ENCODE data around the gene ADCY1. TPM values are rescaled to one million over a fixed set of nuclear protein-coding genes. Genes with fewer than 3 reads are reported as not detected.

Gene ADCY1
- total and polyA plus RNA-seq, 2 experiments from 2014 or later = 15.6 to 22.9 TPM

DNA sequence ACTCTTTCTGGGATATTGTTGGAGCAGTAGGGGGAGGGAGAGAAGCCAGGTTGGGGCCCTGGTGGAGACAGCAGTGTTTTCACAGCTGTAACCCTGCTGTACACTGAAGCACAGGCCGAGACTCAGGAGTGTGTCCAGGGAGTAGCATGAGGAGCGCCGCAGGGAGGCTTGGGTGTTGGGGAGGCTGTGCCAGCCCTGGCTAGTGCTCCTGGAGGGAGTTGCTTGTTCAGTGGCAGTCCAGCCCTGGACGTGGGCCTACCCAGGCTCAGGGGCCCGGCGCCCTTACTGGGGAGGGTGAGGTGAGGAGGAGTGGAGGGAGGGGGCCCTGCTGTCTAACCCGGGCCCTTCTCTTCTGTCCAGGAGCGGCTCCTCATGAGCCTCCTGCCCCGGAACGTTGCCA lies 35.9 kb downstream of the ADCY1 start:
- no peaks in the 10 kb centered on the region for H3K27me3 ChIP-seq
- TF ChIP-seq, protein P1, sequence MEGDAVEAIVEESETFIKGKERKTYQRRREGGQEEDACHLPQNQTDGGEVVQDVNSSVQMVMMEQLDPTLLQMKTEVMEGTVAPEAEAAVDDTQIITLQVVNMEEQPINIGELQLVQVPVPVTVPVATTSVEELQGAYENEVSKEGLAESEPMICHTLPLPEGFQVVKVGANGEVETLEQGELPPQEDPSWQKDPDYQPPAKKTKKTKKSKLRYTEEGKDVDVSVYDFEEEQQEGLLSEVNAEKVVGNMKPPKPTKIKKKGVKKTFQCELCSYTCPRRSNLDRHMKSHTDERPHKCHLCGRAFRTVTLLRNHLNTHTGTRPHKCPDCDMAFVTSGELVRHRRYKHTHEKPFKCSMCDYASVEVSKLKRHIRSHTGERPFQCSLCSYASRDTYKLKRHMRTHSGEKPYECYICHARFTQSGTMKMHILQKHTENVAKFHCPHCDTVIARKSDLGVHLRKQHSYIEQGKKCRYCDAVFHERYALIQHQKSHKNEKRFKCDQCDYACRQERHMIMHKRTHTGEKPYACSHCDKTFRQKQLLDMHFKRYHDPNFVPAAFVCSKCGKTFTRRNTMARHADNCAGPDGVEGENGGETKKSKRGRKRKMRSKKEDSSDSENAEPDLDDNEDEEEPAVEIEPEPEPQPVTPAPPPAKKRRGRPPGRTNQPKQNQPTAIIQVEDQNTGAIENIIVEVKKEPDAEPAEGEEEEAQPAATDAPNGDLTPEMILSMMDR (IDR thresholded peaks at IDR 0.05; ENCODE audit: low read depth, low read length) = no peak
- no peaks in the 10 kb centered on the region for H3K36me3 ChIP-seq
- no peak for DNase-seq (ENCODE audit: low read depth in 1 of 2, low spot score in 1 of 2)
- no peak overlapping the region for H3K4me3 ChIP-seq
- no peaks in the 10 kb centered on the region for H3K4me1 ChIP-seq (ENCODE audit: low read depth)
- H3K27ac ChIP-seq = no peak overlapping the region
- no peaks in the 10 kb centered on the region for H3K9me3 ChIP-seq (ENCODE audit: low read depth)

DNA sequence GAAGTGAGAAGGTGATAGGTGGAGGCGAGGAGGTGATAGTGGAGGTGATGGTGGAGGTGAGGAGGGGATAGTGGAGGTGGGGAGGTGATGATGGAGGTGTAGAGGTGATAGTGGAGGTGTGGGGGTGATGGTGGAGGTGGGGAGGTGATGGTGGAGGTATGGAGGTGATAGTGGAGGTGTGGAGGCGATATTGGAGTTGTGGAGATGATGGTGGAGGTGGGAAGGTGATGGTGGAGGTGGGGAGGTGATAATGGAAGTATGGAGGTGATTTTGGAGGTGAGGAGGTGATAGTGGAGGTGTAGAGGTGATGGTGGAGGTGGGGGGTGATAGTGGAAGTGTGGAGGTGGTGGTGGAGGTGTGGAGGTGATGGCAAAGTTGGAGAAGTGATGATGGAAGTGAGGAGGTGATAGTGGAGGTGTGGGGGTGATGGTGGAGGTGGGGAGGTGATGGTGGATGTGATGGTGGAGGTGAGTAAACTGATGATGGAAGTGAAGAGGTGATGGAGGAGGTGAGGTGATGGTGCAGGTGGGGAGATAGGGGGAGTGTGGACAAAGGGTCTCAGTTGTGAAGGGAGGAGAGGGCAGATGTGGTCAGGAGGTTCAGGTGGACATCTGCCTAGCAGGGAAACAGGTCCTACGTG lies 36.6 kb downstream of the ADCY1 start:
- no peaks in the 10 kb centered on the region for H3K36me3 ChIP-seq
- H3K4me1 ChIP-seq (ENCODE audit: low read depth) = no peaks in the 10 kb centered on the region
- no peaks in the 10 kb centered on the region for H3K27me3 ChIP-seq
- H3K4me3 ChIP-seq = no peak overlapping the region
- TF ChIP-seq, protein P1 (IDR thresholded peaks at IDR 0.05; ENCODE audit: low read depth, low read length) = no peak
- DNase-seq (ENCODE audit: low read depth in 1 of 2, low spot score in 1 of 2) = no peak
- no peaks in the 10 kb centered on the region for H3K9me3 ChIP-seq (ENCODE audit: low read depth)
- H3K27ac ChIP-seq = no peak overlapping the region

DNA sequence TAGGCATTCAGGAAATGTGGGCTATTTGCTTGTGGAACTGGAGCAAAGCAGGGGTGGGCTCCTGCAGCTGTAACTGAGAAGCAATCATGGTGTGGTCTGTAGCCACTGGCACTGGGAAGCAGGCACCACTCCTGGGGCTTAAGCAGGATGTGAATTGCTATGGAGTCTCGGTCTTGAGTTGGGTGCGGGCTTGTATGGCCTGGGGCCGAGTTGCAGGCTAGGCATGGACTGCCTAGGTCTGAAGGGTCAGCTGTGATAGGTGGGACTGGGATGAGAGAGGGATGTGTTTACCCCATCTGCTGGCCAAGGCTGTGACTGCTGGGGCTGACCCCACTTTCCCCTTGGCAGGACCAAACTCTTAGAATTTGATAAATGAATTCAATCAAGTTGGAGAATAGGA lies 43.0 kb downstream of the ADCY1 start:
- Histone ChIP-seq H3K27me3 (no peaks in the 10 kb centered on the region), H3K27ac (no peak overlapping the region), H3K4me3 (no peak overlapping the region), H3K9me3 (ENCODE audit: low read depth) (no peaks in the 10 kb centered on the region), H3K36me3 (no peaks in the 10 kb centered on the region), H3K4me1 (ENCODE audit: low read depth) (no peaks in the 10 kb centered on the region)
- no peak for DNase-seq (ENCODE audit: low read depth in 1 of 2, low spot score in 1 of 2)
- TF ChIP-seq, protein P1 (IDR thresholded peaks at IDR 0.05; ENCODE audit: low read depth, low read length) = no peak

DNA sequence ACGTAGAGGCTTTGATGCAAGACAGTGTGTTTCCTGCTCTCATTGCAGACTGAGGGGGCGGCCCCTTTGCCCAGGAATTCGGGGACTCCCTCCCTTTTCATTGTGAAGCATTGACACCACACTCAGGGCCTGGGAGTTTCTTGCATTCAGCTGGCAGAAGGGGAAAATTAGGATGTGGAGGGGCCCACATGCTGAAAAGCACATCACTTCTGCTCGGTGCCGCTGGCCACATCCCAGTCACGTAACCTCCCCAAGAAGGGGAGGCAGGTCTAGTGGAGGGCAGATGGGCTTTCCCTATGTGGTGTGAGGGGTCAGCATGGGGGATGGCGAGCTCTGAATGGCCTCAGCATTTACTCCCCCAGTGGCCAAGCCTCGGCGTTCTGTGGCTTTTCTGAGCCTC lies 47.9 kb downstream of the ADCY1 start:
- Histone ChIP-seq H3K4me1 (ENCODE audit: low read depth) (no peaks in the 10 kb centered on the region), H3K4me3 (no peak overlapping the region), H3K9me3 (ENCODE audit: low read depth) (no peaks in the 10 kb centered on the region), H3K27me3 (no peaks in the 10 kb centered on the region), H3K27ac (no peak overlapping the region), H3K36me3 (no peaks in the 10 kb centered on the region)
- no peak for DNase-seq (ENCODE audit: low read depth in 1 of 2, low spot score in 1 of 2)
- TF ChIP-seq, protein P1 (IDR thresholded peaks at IDR 0.05; ENCODE audit: low read depth, low read length) = no peak

DNA sequence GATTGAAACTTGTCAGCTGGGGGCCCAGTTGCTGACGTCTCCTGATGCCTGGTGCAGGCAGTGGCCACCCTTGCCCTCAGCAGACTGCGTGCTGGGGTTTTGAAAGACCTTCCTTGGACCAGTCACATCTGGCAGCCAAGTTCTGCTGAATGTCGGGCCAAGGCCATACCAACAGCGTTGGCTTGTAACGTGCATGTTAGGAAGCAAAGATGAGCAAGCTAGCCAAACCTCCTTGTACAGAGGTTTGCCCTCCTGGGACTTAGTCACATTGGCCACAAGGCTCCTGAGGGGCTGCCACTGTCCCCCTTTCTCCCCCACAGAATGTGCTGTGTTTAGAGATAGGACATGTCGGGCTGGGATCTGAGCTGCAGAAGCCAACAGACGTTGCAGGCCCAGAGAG lies 49.0 kb downstream of the ADCY1 start:
- TF ChIP-seq, protein P1 (IDR thresholded peaks at IDR 0.05; ENCODE audit: low read depth, low read length) = no peak

More for the DNA sequence above, 49.0 kb downstream of the ADCY1 start:
- no peak for DNase-seq (ENCODE audit: low read depth in 1 of 2, low spot score in 1 of 2)
- H3K27ac ChIP-seq = no peak overlapping the region
- no peaks in the 10 kb centered on the region for H3K4me1 ChIP-seq (ENCODE audit: low read depth)
- no peaks in the 10 kb centered on the region for H3K36me3 ChIP-seq
- no peaks in the 10 kb centered on the region for H3K9me3 ChIP-seq (ENCODE audit: low read depth)
- H3K27me3 ChIP-seq = no peaks in the 10 kb centered on the region
- H3K4me3 ChIP-seq = no peak overlapping the region

All from cardiac muscle cell (in vitro differentiated cells and primary cell).